Measurements from ENCODE around the gene NTMT1.

The NTMT1 gene

GRCh38 chr9:129597355-129598088, 28.4 kb upstream of the NTMT1 start:
- DNase-seq: peak; percentile 74

GRCh38 chr9:129598089-129598596, 27.8 kb upstream of the NTMT1 start:
- DNase-seq: no peak

- no peak for DNase-seq
These were observed 24.8 kb upstream of the NTMT1 start for GRCh38 chr9:129601082-129601674.

GRCh38 chr9:129602598-129603415, 23.2 kb upstream of the NTMT1 start:
- DNase-seq: peak; percentile 47

GRCh38 chr9:129604056-129604765, 21.8 kb upstream of the NTMT1 start:
- no peak for DNase-seq

- DNase-seq: no peak
These were observed 21.2 kb upstream of the NTMT1 start for GRCh38 chr9:129604766-129605163.

GRCh38 chr9:129606161-129607026, 19.6 kb upstream of the NTMT1 start:
- no peak for DNase-seq

- DNase-seq: peak; percentile 67
These were observed 19.0 kb upstream of the NTMT1 start for GRCh38 chr9:129607027-129607387.

- DNase-seq: no peak
These were observed 17.1 kb upstream of the NTMT1 start for GRCh38 chr9:129608561-129609481.

- DNase-seq: peak; percentile 79
These were observed 16.3 kb upstream of the NTMT1 start for GRCh38 chr9:129609486-129610212.

- DNase-seq: no peak
These were observed 15.8 kb upstream of the NTMT1 start for GRCh38 chr9:129610213-129610472.

GRCh38 chr9:129610473-129611306, 15.3 kb upstream of the NTMT1 start:
- DNase-seq: peak; percentile 93

GRCh38 chr9:129611307-129611800, 14.6 kb upstream of the NTMT1 start:
- DNase-seq: no peak

- DNase-seq: no peak
These were observed 13.8 kb upstream of the NTMT1 start for GRCh38 chr9:129612123-129612522.

- DNase-seq: peak; percentile 27
These were observed 13.0 kb upstream of the NTMT1 start for GRCh38 chr9:129612815-129613519.

- peak; percentile 81 for DNase-seq
These were observed 12.3 kb upstream of the NTMT1 start for GRCh38 chr9:129613520-129614175.

- no peak for DNase-seq
These were observed 11.0 kb upstream of the NTMT1 start for GRCh38 chr9:129614932-129615331.
